H9 (cell line): ENCODE measurements around the gene FGF10. TPM values are rescaled to one million over a fixed set of nuclear protein-coding genes. Genes with fewer than 3 reads are reported as not detected.

Source experiments
- DNase-seq: peaks from one replicate; pipeline ENCODE4 v3.0.0-alpha.2; 2017
- H2AFZ ChIP-seq: one replicate; pipeline ENCODE4 v1.6.1; 2013; ENCODE audit warnings: mild to moderate bottlenecking, low read length, control low read depth, moderate library complexity
- H2AK5ac ChIP-seq: 2 replicates; pipeline ENCODE4 v1.6.1; 2013; ENCODE audit warnings: low read length, control low read depth, mixed read lengths; ENCODE audit not compliant: insufficient read length
- H2BK120ac ChIP-seq: one replicate; pipeline ENCODE4 v1.6.1; 2013; ENCODE audit warnings: low read depth, mild to moderate bottlenecking, low read length, control low read depth, inconsistent platforms; ENCODE audit not compliant: poor library complexity, severe bottlenecking
- H2BK12ac ChIP-seq: 2 replicates; pipeline ENCODE4 v1.6.1; 2013; ENCODE audit warnings: low read length, control low read depth, mixed read lengths, low read depth; ENCODE audit not compliant: insufficient read length
- H2BK15ac ChIP-seq: 2 replicates; pipeline ENCODE4 v1.6.1; 2013; ENCODE audit warnings: low read depth, low read length, control low read depth
- H2BK20ac ChIP-seq: one replicate; pipeline ENCODE4 v1.6.1; 2013; ENCODE audit warnings: low read depth, mild to moderate bottlenecking, low read length, control low read depth, inconsistent platforms; ENCODE audit not compliant: poor library complexity, severe bottlenecking
- H2BK5ac ChIP-seq: 2 replicates; pipeline ENCODE4 v1.6.1; 2013; ENCODE audit warnings: low read length, control low read depth, mixed read lengths; ENCODE audit not compliant: insufficient read length
- H3K14ac ChIP-seq: 2 replicates; pipeline ENCODE4 v1.6.1; 2013; ENCODE audit warnings: low read length, control low read depth; ENCODE audit not compliant: insufficient read depth
- H3K18ac ChIP-seq: 2 replicates; pipeline ENCODE4 v1.6.1; 2013; ENCODE audit warnings: low read depth, mild to moderate bottlenecking, mixed read lengths, low read length, control low read depth; ENCODE audit not compliant: insufficient read length
- H3K23ac ChIP-seq: 2 replicates; pipeline ENCODE4 v1.6.1; 2013; ENCODE audit warnings: low read length, control low read depth, mixed read lengths, low read depth; ENCODE audit not compliant: insufficient read length
- H3K23me2 ChIP-seq: 2 replicates; pipeline ENCODE4 v1.6.1; 2013; ENCODE audit warnings: low read depth, mild to moderate bottlenecking, mixed read lengths, low read length, control low read depth; ENCODE audit not compliant: insufficient read length, poor library complexity, severe bottlenecking
- H3K27ac ChIP-seq: 2 replicates; pipeline ENCODE4 v1.5.1; 2013; ENCODE audit warnings: low read length, control low read depth, mixed read lengths, low read depth; ENCODE audit not compliant: insufficient read length
- H3K27me3 ChIP-seq: 2 replicates; pipeline ENCODE4 v1.6.1; 2013; ENCODE audit warnings: low read length, control low read depth, inconsistent platforms; ENCODE audit not compliant: insufficient read depth
- H3K4ac ChIP-seq: 2 replicates; pipeline ENCODE4 v1.6.1; 2013; ENCODE audit warnings: low read depth, mild to moderate bottlenecking, control low read depth, inconsistent platforms, low read length, moderate library complexity
- H3K4me1 ChIP-seq: 2 replicates; pipeline ENCODE4 v1.6.1; 2013; ENCODE audit warnings: low read length, control low read depth, inconsistent platforms; ENCODE audit not compliant: insufficient read depth
- H3K4me2 ChIP-seq: 2 replicates; pipeline ENCODE4 v1.6.1; 2013; ENCODE audit warnings: low read length, control low read depth, mixed read lengths; ENCODE audit not compliant: insufficient read length, insufficient read depth
- H3K56ac ChIP-seq: 2 replicates; pipeline ENCODE4 v1.6.1; 2013; ENCODE audit warnings: low read depth, mild to moderate bottlenecking, mixed read lengths, low read length, control low read depth; ENCODE audit not compliant: insufficient read length
- H3K79me1 ChIP-seq: 2 replicates; pipeline ENCODE4 v1.6.1; 2013; ENCODE audit warnings: low read depth, mild to moderate bottlenecking, moderate library complexity, low read length, control low read depth, inconsistent platforms; ENCODE audit not compliant: insufficient read depth, poor library complexity, severe bottlenecking
- H3K79me2 ChIP-seq: 2 replicates; pipeline ENCODE4 v1.6.1; 2013; ENCODE audit warnings: low read length, control low read depth, inconsistent platforms; ENCODE audit not compliant: insufficient read depth
- H3K9ac ChIP-seq: 2 replicates; pipeline ENCODE4 v1.6.1; 2013; ENCODE audit warnings: low read length, control low read depth, mixed read lengths; ENCODE audit not compliant: insufficient read length; ENCODE audit errors: extremely low read depth
- H3K9me3 ChIP-seq: one replicate; pipeline ENCODE4 v1.6.1; 2013; ENCODE audit warnings: low read depth, low read length, inconsistent platforms; ENCODE audit not compliant: control insufficient read depth
- H3T11ph ChIP-seq: one replicate; pipeline ENCODE4 v1.6.1; 2013; ENCODE audit warnings: mild to moderate bottlenecking, low read length, control low read depth, inconsistent platforms
- H4K20me1 ChIP-seq: one replicate; pipeline ENCODE4 v1.6.1; 2013; ENCODE audit not compliant: control insufficient read depth, insufficient read length, insufficient read depth
- H4K5ac ChIP-seq: 2 replicates; pipeline ENCODE4 v1.6.1; 2013; ENCODE audit warnings: low read depth, mild to moderate bottlenecking, mixed read lengths, low read length, control low read depth; ENCODE audit not compliant: insufficient read length
- H4K8ac ChIP-seq: replicated peaks from 2 replicates; pipeline ENCODE4 v1.6.1; 2013; ENCODE audit warnings: low read length, control low read depth, mixed read lengths, low read depth; ENCODE audit not compliant: insufficient read length
- H4K91ac ChIP-seq: 2 replicates; pipeline ENCODE4 v1.6.1; 2013; ENCODE audit warnings: low read depth, mild to moderate bottlenecking, moderate library complexity, mixed read lengths, low read length, control low read depth; ENCODE audit not compliant: insufficient read length
- H3K27ac Mint-ChIP-seq, 3 experiments: 2 replicates in 2 of 3; 3 replicates in 1 of 3; pipeline ENCODE4 v1.8.0; 2020 to 2021; ENCODE audit warnings: mixed read lengths in 3 of 3, mild to moderate bottlenecking in 1 of 3, moderate library complexity in 1 of 3
- H3K27me3 Mint-ChIP-seq: 2 replicates; pipeline ENCODE4 v1.8.0; 2021; ENCODE audit warnings: low read depth, mild to moderate bottlenecking, moderate library complexity, mixed read lengths
- H3K36me3 Mint-ChIP-seq, 3 experiments: 2 replicates in 2 of 3; 3 replicates in 1 of 3; pipeline ENCODE4 v1.8.0; 2020 to 2021; ENCODE audit warnings: low read depth in 3 of 3, mixed read lengths in 3 of 3; ENCODE audit not compliant: insufficient read depth in 1 of 3
- H3K4me1 Mint-ChIP-seq, 2 experiments: 2 replicates each; pipeline ENCODE4 v1.8.0; 2020; ENCODE audit warnings: mixed read lengths in 2 of 2
- H3K4me3 Mint-ChIP-seq, 2 experiments: 2 replicates in 1 of 2; 3 replicates in 1 of 2; pipeline ENCODE4 v1.8.0; 2020 to 2021; ENCODE audit warnings: mild to moderate bottlenecking in 2 of 2, mixed read lengths in 2 of 2, moderate library complexity in 1 of 2
- H3K9me3 Mint-ChIP-seq, 2 experiments: 2 replicates in 1 of 2; 3 replicates in 1 of 2; pipeline ENCODE4 v1.8.0; 2020; ENCODE audit warnings: mild to moderate bottlenecking in 2 of 2, mixed read lengths in 2 of 2, moderate library complexity in 1 of 2
- WGBS: extraction: QIAGEN DNeasy Blood & Tissue Kit; methylation state at CpG from one replicate; pipeline ENCODE4 v1.1.7; 2013; ENCODE audit warnings: missing lambda C conversion rate, low lambda C conversion rate, mixed read lengths; ENCODE audit not compliant: insufficient read length; ENCODE audit errors: extremely low coverage; 5-methylcytosine and 5-hydroxymethylcytosine counted together
- total RNA-seq: library from RNA; stranded (reverse); gene quantifications from 2 replicates; pipeline ENCODE4 v1.2.1, GENCODE V29; 2021
- TF ChIP-seq, protein P1 (sequence below): fragments of 200-600 bp; sonication (generic); conservative IDR thresholded peaks from 3 replicates; pipeline ENCODE4 v1.8.0; 2021; ENCODE audit warnings: antibody characterized with exemption, mild to moderate bottlenecking

FGF10 gene
- total RNA-seq, 1 experiment from 2014 or later, result not detected

DNA sequence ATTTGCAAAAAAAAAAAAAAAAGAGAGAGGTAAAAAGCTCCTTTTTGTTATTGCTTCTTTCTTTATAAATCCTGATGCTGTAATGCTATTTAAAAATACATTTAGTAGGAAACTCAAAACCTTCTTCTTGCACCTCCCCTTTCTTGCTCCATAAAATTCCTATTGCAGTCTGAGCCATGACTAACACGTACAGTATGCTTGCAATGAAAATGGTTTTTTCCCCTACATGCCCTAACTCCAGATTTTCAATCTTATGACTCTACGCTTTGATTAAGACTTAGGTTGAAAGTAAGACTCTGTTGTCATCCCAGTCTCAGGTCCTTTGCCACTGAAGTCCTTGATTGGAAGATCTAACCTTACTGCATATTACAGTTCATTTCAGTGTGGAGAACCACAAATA is 23.9 kb downstream of the FGF10 start:
- no peaks in the 10 kb centered on the region for H3K9me3 Mint-ChIP-seq
- no peaks in the 10 kb centered on the region for H3K79me1 ChIP-seq
- peaks cover 0 to 4% of the 10 kb centered on the region in 2 experiments; a peak in 1 of 4 replicates for H3K4me1 Mint-ChIP-seq

More for the DNA sequence above, 23.9 kb downstream of the FGF10 start:
- H3K79me2 ChIP-seq, result no peaks in the 10 kb centered on the region
- peak overlapping the region; percentile 16 for H2AFZ ChIP-seq
- no peak for DNase-seq
- H2BK12ac ChIP-seq, result no peak overlapping the region
- H3T11ph ChIP-seq, result no peak overlapping the region
- TF ChIP-seq, protein P1, sequence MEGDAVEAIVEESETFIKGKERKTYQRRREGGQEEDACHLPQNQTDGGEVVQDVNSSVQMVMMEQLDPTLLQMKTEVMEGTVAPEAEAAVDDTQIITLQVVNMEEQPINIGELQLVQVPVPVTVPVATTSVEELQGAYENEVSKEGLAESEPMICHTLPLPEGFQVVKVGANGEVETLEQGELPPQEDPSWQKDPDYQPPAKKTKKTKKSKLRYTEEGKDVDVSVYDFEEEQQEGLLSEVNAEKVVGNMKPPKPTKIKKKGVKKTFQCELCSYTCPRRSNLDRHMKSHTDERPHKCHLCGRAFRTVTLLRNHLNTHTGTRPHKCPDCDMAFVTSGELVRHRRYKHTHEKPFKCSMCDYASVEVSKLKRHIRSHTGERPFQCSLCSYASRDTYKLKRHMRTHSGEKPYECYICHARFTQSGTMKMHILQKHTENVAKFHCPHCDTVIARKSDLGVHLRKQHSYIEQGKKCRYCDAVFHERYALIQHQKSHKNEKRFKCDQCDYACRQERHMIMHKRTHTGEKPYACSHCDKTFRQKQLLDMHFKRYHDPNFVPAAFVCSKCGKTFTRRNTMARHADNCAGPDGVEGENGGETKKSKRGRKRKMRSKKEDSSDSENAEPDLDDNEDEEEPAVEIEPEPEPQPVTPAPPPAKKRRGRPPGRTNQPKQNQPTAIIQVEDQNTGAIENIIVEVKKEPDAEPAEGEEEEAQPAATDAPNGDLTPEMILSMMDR, result no peak
- H2BK5ac ChIP-seq, result no peak overlapping the region
- no peak overlapping the region for H3K18ac ChIP-seq
- H3K9me3 ChIP-seq, result no peaks in the 10 kb centered on the region
- no peak overlapping the region for H3K14ac ChIP-seq
- no CpG with 5 or more reads among the region's 2 CpGs for WGBS
- Mint-ChIP-seq H3K4me3 (no peak overlapping the region), H3K27ac (no peak overlapping the region), H3K27me3 (no peaks in the 10 kb centered on the region), H3K36me3 (no peaks in the 10 kb centered on the region)
- no peaks in the 10 kb centered on the region for H4K20me1 ChIP-seq
- H2BK20ac ChIP-seq, result no peak overlapping the region
- H4K8ac ChIP-seq, result no peak overlapping the region
- H3K9ac ChIP-seq, result no peak overlapping the region
- no peak overlapping the region for H3K27ac ChIP-seq
- H3K4ac ChIP-seq, result no peak overlapping the region
- no peak overlapping the region for H2AK5ac ChIP-seq
- no peaks in the 10 kb centered on the region for H3K27me3 ChIP-seq
- H3K56ac ChIP-seq, result no peak overlapping the region
- no peak overlapping the region for H3K23ac ChIP-seq
- no peak overlapping the region for H4K5ac ChIP-seq
- H3K23me2 ChIP-seq, result no peaks in the 10 kb centered on the region
- H3K4me1 ChIP-seq, result no peaks in the 10 kb centered on the region
- H2BK120ac ChIP-seq, result no peak overlapping the region
- H3K4me2 ChIP-seq, result no peak overlapping the region
- no peak overlapping the region for H4K91ac ChIP-seq
- no peak overlapping the region for H2BK15ac ChIP-seq
